ENCODE measurements around the gene DDX3X. TPM values are rescaled to one million over a fixed set of nuclear protein-coding genes. Genes with fewer than 3 reads are reported as not detected.
"Not testable (repeated sequence)": the region's sequence is repeated elsewhere in the genome, so short reads cannot be mapped to it uniquely, and the experiment has no call there.

DDX3X gene
- total RNA-seq, 2 experiments from 2014 or later: 224 to 225 TPM

GRCh38 chrX:41350150-41350975 is 16.4 kb downstream of the DDX3X start:
- Mint-ChIP-seq H3K4me1 (peaks cover 38% of the 10 kb centered on the region), H3K27ac (peak overlapping the region; percentile 30), H3K4me3 (no peak overlapping the region), H3K36me3 (ENCODE audit: low read depth) (peaks cover 60% of the 10 kb centered on the region), H3K27me3 (no peaks in the 10 kb centered on the region), H3K9me3 (no peaks in the 10 kb centered on the region)
- POLR2A ChIA-PET: interaction anchor here (1.5 kb wide), 1 partner anchor 13 kb away, joined by 5 read pairs; no protein-coding TSS in a partner anchor
- DNase-seq: no peak
- CTCF ChIA-PET: no interaction called here

- Mint-ChIP-seq H3K9me3 (no peaks in the 10 kb centered on the region), H3K4me1 (peaks cover 38% of the 10 kb centered on the region), H3K27me3 (no peaks in the 10 kb centered on the region), H3K4me3 (no peak overlapping the region), H3K27ac (peak overlapping the region; percentile 30), H3K36me3 (ENCODE audit: low read depth) (peaks cover 54% of the 10 kb centered on the region)
- POLR2A ChIA-PET: interaction anchor here (1.5 kb wide), 1 partner anchor 13 kb away, joined by 5 read pairs; no protein-coding TSS in a partner anchor
- DNase-seq: no peak
- CTCF ChIA-PET: no interaction called here
Observed at GRCh38 chrX:41350976-41351569, 17.1 kb downstream of the DDX3X start.

- POLR2A ChIA-PET: interaction anchor here (1.0 to 1.5 kb wide), 2 partner anchors 14 kb away, joined by 4 to 5 read pairs; no protein-coding TSS in a partner anchor
- no peaks in the 10 kb centered on the region for H3K9me3 Mint-ChIP-seq
- H3K4me3 Mint-ChIP-seq: no peak overlapping the region
- no peak overlapping the region for H3K27ac Mint-ChIP-seq
- CTCF ChIA-PET: no interaction called here
- H3K36me3 Mint-ChIP-seq (ENCODE audit: low read depth): peaks cover 47% of the 10 kb centered on the region
- no peaks in the 10 kb centered on the region for H3K27me3 Mint-ChIP-seq
- no peak for DNase-seq
- H3K4me1 Mint-ChIP-seq: peaks cover 36% of the 10 kb centered on the region
Observed at GRCh38 chrX:41351923-41352322, 18.0 kb downstream of the DDX3X start.

DNA sequence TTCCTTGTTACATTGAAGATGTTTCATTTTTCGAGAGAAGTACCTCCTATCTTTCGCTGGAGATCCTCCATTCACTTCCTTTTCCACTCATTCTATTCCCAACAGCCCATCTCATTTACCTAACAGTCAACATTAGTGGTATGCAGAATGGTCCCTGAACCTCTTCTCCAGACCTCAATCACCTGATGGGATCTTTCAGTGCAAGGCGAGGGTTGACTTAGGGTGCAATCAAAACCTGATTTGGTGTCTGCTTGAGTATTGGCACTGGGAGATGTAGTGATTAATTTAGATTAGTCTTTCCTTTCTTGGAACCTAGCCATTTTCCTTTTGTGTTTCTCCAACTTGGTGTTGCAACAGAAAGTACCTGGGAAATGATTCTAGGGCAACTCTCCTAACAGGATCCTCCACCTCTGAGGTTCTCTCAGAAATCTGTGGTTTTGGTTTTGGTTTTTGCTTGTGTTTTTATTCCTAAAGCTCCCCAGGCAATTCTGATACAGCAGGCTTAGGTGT is 18.4 kb downstream of the DDX3X start:
- Mint-ChIP-seq H3K27me3 (no peaks in the 10 kb centered on the region), H3K27ac (no peak overlapping the region), H3K4me1 (peaks cover 33% of the 10 kb centered on the region), H3K9me3 (no peaks in the 10 kb centered on the region), H3K36me3 (ENCODE audit: low read depth) (peaks cover 42% of the 10 kb centered on the region), H3K4me3 (no peak overlapping the region)
- ChIA-PET POLR2A (interaction anchor here (0.8 to 1.0 kb wide), 3 partner anchors 15 to 19 kb away, joined by 3 to 4 read pairs (median 3); partner anchors contain the start of gene DDX3X), CTCF (no interaction called here)
- DNase-seq: no peak

- H3K4me3 Mint-ChIP-seq: no peak overlapping the region
- ChIA-PET POLR2A (interaction anchor here (2.0 kb wide), 1 partner anchor 30 kb away, joined by 6 read pairs; no protein-coding TSS in a partner anchor), CTCF (no interaction called here)
- H3K9me3 Mint-ChIP-seq: no peaks in the 10 kb centered on the region
- H3K27me3 Mint-ChIP-seq: no peaks in the 10 kb centered on the region
- no peak overlapping the region for H3K27ac Mint-ChIP-seq
- H3K4me1 Mint-ChIP-seq: peaks cover 28% of the 10 kb centered on the region
- DNase-seq: no peak
- peaks cover 27% of the 10 kb centered on the region for H3K36me3 Mint-ChIP-seq (ENCODE audit: low read depth)
Observed at GRCh38 chrX:41353985-41354384, 20.0 kb downstream of the DDX3X start.

- Mint-ChIP-seq H3K36me3 (ENCODE audit: low read depth) (no peaks in the 10 kb centered on the region), H3K27ac (no peak overlapping the region), H3K9me3 (no peaks in the 10 kb centered on the region), H3K4me1 (no peaks in the 10 kb centered on the region), H3K27me3 (no peaks in the 10 kb centered on the region), H3K4me3 (no peak overlapping the region)
- CTCF ChIA-PET: no interaction called here
- DNase-seq: no peak
- POLR2A ChIA-PET: no interaction called here
Observed at GRCh38 chrX:41369152-41369551, 35.2 kb downstream of the DDX3X start.

- H3K27me3 Mint-ChIP-seq; H3K36me3 Mint-ChIP-seq (ENCODE audit: low read depth); H3K4me3 Mint-ChIP-seq; CTCF ChIA-PET; POLR2A ChIA-PET; H3K27ac Mint-ChIP-seq; DNase-seq; H3K9me3 Mint-ChIP-seq; H3K4me1 Mint-ChIP-seq: not testable (repeated sequence)
Observed at GRCh38 chrX:41371575-41371974, 37.6 kb downstream of the DDX3X start.

GRCh38 chrX:41373989-41374606 is 40.1 kb downstream of the DDX3X start:
- CTCF ChIA-PET: no interaction called here
- Mint-ChIP-seq H3K9me3 (no peaks in the 10 kb centered on the region), H3K27me3 (no peaks in the 10 kb centered on the region), H3K4me1 (peaks cover 10% of the 10 kb centered on the region), H3K27ac (no peak overlapping the region), H3K4me3 (no peak overlapping the region), H3K36me3 (ENCODE audit: low read depth) (no peaks in the 10 kb centered on the region)
- POLR2A ChIA-PET: interaction anchor here (0.8 kb wide), 1 partner anchor 10 kb away, joined by 3 read pairs; no protein-coding TSS in a partner anchor
- no peak for DNase-seq

- no peak for DNase-seq
- peaks cover 13% of the 10 kb centered on the region for H3K4me1 Mint-ChIP-seq
- no peak overlapping the region for H3K27ac Mint-ChIP-seq
Observed at GRCh38 chrX:41377624-41378023, 43.7 kb downstream of the DDX3X start.

DNA sequence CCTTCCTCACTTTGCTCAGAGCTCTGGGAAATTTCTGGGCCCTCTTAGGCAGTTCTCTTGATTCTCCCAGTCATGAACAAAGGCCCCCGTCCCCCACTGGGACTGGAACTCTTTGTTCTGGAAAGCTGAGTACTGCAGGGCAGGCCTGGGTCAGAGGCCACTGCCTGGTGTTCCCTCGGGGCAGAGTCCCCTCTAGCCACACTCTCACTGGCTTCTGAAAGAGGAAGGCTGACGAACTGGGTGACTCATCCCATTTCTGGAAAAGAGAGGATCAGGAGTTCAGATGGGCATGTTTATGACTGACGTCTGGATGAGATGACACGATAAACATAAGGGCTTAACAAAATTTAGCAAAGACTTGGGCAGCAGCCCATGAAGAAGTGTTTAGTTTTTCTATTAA is 47.7 kb downstream of the DDX3X start:
- no peaks in the 10 kb centered on the region for H3K36me3 Mint-ChIP-seq (ENCODE audit: low read depth)
- DNase-seq: no peak
- H3K9me3 Mint-ChIP-seq: no peaks in the 10 kb centered on the region
- peaks cover 30% of the 10 kb centered on the region for H3K4me1 Mint-ChIP-seq
- no peaks in the 10 kb centered on the region for H3K27me3 Mint-ChIP-seq
- CTCF ChIA-PET: no interaction called here
- POLR2A ChIA-PET: interaction anchor here (3.5 kb wide), 1 partner anchor 51 kb away, joined by 21 read pairs; no protein-coding TSS in a partner anchor
- H3K27ac Mint-ChIP-seq: no peak overlapping the region
- H3K4me3 Mint-ChIP-seq: no peak overlapping the region

More at GRCh38 chrX:41377624-41378023, 43.7 kb downstream of the DDX3X start:
- CTCF ChIA-PET: no interaction called here
- H3K4me3 Mint-ChIP-seq: no peak overlapping the region
- H3K9me3 Mint-ChIP-seq: no peaks in the 10 kb centered on the region
- no peaks in the 10 kb centered on the region for H3K27me3 Mint-ChIP-seq
- POLR2A ChIA-PET: no interaction called here
- H3K36me3 Mint-ChIP-seq (ENCODE audit: low read depth): no peaks in the 10 kb centered on the region

DNA sequence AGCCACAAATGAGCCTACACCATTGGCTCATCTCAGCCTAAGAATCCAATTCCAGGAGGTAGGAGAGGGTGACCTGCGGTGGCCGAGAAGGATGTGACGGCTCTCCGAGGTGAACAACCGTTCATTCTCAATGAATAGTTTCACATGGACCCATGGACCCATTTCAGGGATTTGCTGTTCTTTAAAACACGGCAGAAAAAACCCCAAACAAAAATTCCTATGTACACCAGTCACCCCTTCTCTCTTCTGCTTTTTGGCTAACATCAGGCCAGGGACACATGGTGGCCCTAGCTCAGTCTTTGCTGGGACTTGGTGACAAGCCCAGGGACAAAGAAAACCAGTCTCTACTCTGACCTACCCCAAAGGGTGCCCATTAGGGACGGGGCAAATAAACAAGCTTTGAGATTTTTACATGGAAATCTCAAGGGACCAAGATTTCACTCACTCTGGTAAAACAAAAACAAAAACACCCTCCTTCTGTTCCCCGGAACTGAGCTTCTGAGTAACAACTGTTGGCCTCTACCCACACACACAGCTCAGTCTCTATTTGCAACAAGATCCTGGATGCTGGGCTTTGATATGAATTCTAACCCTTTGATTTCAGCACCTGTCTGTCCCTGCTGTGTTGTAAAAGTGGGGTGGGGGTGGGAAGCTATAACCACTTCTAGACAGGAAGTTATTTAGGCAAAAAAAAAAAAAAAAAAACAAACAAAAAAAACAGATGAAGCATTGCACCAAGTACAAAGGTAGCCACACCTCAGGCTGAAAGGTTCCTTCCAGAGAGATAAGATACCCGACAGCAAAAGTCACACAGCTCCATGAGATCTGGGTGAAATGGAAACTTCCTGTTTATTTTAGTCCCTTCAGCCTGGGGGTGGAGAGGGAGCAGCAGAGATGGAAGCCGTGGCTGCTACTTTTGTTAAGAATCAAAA is 49.0 kb downstream of the DDX3X start:
- Mint-ChIP-seq H3K27ac (peak overlapping the region; percentile 99), H3K27me3 (no peaks in the 10 kb centered on the region), H3K4me1 (peaks cover 25% of the 10 kb centered on the region), H3K4me3 (peak overlapping the region; percentile 64), H3K36me3 (ENCODE audit: low read depth) (no peaks in the 10 kb centered on the region), H3K9me3 (no peaks in the 10 kb centered on the region)
- POLR2A ChIA-PET: interaction anchor here (0.7 to 3.5 kb wide), 11 partner anchors 8 to 736 kb away, joined by 3 to 34 read pairs (median 6); partner anchors contain the start of genes CXorf38, DDX3X and USP9X
- CTCF ChIA-PET: interaction anchor here (0.6 to 1.7 kb wide), 10 partner anchors 10 to 204 kb away, joined by 3 to 8 read pairs (median 4); no protein-coding TSS in a partner anchor
- peak; percentile 37 for DNase-seq

Data from activated CD4-positive, alpha-beta memory T cell treated with anti-CD3 and anti-CD28 coated beads, Interleukin-2, amount 10 ng/mL, durations not matched to agents 7 days and 5 days (primary cell).